Limb (tissue), 2 donors: ENCODE measurements around the gene GEMIN4.

Experiments used
- DNase-seq, 2 donors: peaks; one replicate each; pipeline ENCODE4 v3.0.0-alpha.2; 2016; ENCODE audit errors: extremely low spot score in 2 of 2

Gene GEMIN4

GRCh38 chr17:744937-745336, 7.1 kb downstream of the GEMIN4 start:
- DNase-seq: no peak

GRCh38 chr17:743139-743538, 8.9 kb downstream of the GEMIN4 start:
- no peak for DNase-seq

GRCh38 chr17:742147-742793, 9.8 kb downstream of the GEMIN4 start:
- DNase-seq: no peak

GRCh38 chr17:740240-741017, 11.6 kb downstream of the GEMIN4 start:
- DNase-seq: no peak

- DNase-seq: no peak
Observed at GRCh38 chr17:737561-738113, 14.4 kb downstream of the GEMIN4 start.

- no peak for DNase-seq
Observed at GRCh38 chr17:733743-734142, 18.3 kb downstream of the GEMIN4 start.

GRCh38 chr17:732902-733720, 19.0 kb downstream of the GEMIN4 start:
- DNase-seq: peak in 1 of 2 donors; percentile 59

- peak in 1 of 2 donors; percentile 83 for DNase-seq
Observed at GRCh38 chr17:732067-732901, 19.8 kb downstream of the GEMIN4 start, which contains the start of gene TLCD3A. Gene TLCD3A, plus strand, starts transcription at chr17:732596. Its CDS starts 52 bp downstream, at chr17:732648.

GRCh38 chr17:731644-732066, 20.4 kb downstream of the GEMIN4 start:
- DNase-seq: no peak

- no peak for DNase-seq
Observed at GRCh38 chr17:728911-729310, 23.2 kb downstream of the GEMIN4 start.

GRCh38 chr17:726271-726919, 25.7 kb downstream of the GEMIN4 start:
- DNase-seq: no peak

GRCh38 chr17:725746-726145, 26.3 kb downstream of the GEMIN4 start:
- no peak for DNase-seq

- DNase-seq: no peak
Observed at GRCh38 chr17:725084-725483, 27.0 kb downstream of the GEMIN4 start.

GRCh38 chr17:721540-721937, 30.5 kb downstream of the GEMIN4 start:
- DNase-seq: no peak

- DNase-seq: no peak
Observed at GRCh38 chr17:720706-721539, 31.1 kb downstream of the GEMIN4 start.

GRCh38 chr17:718075-718474, 34.0 kb downstream of the GEMIN4 start:
- no peak for DNase-seq

- no peak for DNase-seq
Observed at GRCh38 chr17:708132-708531, 43.9 kb downstream of the GEMIN4 start.

- no peak for DNase-seq
Observed at GRCh38 chr17:705863-706262, 46.2 kb downstream of the GEMIN4 start.

GRCh38 chr17:705011-705410, 47.1 kb downstream of the GEMIN4 start:
- no peak for DNase-seq
